GM21423 (cell line): ENCODE results near the gene EPS8.

Experiments
- ATAC-seq: cut with Tn5 transposase; IDR thresholded peaks from one replicate; pipeline ENCODE4 v1.9.1; 2021; ENCODE audit warnings: mild to moderate bottlenecking, moderate library complexity; ENCODE audit not compliant: unreplicated experiment

EPS8 gene

DNA sequence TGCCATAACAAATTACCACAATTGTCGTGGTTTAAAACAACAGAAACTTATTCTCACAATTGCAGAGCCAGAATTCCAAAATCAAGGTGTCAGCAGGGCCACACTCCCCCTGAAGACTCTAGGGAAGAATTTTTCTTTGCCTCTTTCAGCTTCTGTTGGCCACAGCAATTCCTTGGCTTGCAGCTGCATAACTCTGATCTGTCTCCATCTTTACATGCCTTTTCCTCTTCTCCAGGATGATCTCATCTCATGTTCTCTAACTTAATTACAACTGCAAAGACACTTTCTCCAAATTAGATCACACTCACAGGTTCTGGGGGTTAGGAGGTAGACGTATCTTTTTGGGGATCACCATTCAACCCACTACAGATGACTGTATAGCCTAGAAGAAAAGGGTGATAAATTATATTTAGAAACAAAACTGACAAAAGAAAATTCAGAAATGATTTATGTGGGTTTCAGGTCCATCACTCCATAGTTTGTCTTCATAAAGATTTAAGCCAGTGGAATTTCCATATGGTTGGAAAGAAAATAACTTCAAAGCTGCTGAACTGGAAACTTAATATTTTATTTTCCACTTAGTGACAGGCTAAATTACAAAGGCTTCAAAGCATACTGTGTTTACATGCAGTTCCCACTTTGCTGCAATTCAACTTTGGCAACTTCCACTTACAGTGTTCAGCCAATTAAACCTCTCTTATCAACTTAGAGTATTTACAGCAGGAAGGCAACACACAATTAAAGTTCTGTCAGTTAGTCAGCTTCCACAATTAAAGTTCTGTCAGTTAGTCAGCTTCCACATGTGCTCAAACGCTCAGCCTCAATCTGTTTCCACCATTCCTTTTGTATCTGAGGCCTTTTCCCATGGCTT is 213.3 kb downstream of the EPS8 start:
- no peak for ATAC-seq

DNA sequence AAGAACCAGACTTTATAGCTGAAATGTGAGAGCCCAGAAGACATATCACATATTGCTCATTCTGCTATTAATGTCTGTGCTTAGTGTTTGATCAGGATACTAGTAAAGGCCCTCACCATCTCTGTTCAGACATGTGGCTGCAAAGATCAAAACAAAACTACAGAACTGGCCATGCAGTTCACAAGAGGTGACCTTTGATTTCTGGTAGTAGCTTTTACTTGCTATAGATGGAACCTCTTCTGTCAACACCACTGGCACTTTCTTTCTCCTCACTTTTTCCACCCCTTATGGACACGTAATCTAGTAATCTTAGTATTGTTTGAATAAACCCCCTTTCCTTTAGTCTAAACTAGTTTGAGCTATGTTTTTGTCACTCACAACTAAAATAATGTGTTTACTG is 214.8 kb downstream of the EPS8 start:
- no peak for ATAC-seq
